Karpas-422 (cell line): ENCODE measurements around the gene CHD9NB. TPM values are rescaled to one million over a fixed set of nuclear protein-coding genes. Genes with fewer than 3 reads are reported as not detected.
"Not testable (repeated sequence)": the region's sequence is repeated elsewhere in the genome, so short reads cannot be mapped to it uniquely, and the experiment has no call there.

Source experiments
- DNase-seq: peaks from one replicate; pipeline ENCODE4 v3.0.0-alpha.2; 2015
- H2AFZ ChIP-seq: fragments of 200-600 bp; sonication (generic); 2 replicates; pipeline ENCODE4 v1.6.1; 2014; ENCODE audit warnings: antibody characterized with exemption, low read length, mixed read lengths
- H3K27ac ChIP-seq: fragments of 200-600 bp; sonication (generic); 2 replicates; pipeline ENCODE4 v1.5.1; 2014; ENCODE audit warnings: mild to moderate bottlenecking, low read length, moderate library complexity
- H3K27me3 ChIP-seq: fragments of 200-600 bp; sonication (generic); 2 replicates; pipeline ENCODE4 v1.6.1; 2014; ENCODE audit warnings: low read length, mixed read lengths
- H3K36me3 ChIP-seq: fragments of 200-600 bp; sonication (generic); 2 replicates; pipeline ENCODE4 v1.6.1; 2014; ENCODE audit warnings: low read length, mixed read lengths; ENCODE audit not compliant: insufficient read depth
- H3K4me1 ChIP-seq: fragments of 200-600 bp; sonication (generic); 2 replicates; pipeline ENCODE4 v1.6.1; 2014; ENCODE audit warnings: mild to moderate bottlenecking, low read length, mixed read lengths
- H3K4me2 ChIP-seq: fragments of 200-600 bp; sonication (generic); 2 replicates; pipeline ENCODE4 v1.6.1; 2014; ENCODE audit warnings: low read length, low read depth, mild to moderate bottlenecking; ENCODE audit not compliant: poor library complexity, severe bottlenecking
- H3K4me3 ChIP-seq: fragments of 200-600 bp; sonication (generic); 2 replicates; pipeline ENCODE4 v1.5.1; 2014; ENCODE audit warnings: mild to moderate bottlenecking, antibody characterized with exemption, low read length, mixed read lengths
- H3K79me2 ChIP-seq: fragments of 200-600 bp; sonication (generic); 2 replicates; pipeline ENCODE4 v1.6.1; 2014; ENCODE audit warnings: mild to moderate bottlenecking, low read length, mixed read lengths
- H3K9ac ChIP-seq: fragments of 200-600 bp; sonication (generic); 2 replicates; pipeline ENCODE4 v1.6.0; 2014; ENCODE audit warnings: low read length
- H3K9me2 ChIP-seq: fragments of 200-600 bp; sonication (generic), shearing (Covaris generic); replicated peaks from 2 replicates; pipeline ENCODE4 v1.6.0; 2014; ENCODE audit warnings: mild to moderate bottlenecking, low read length, moderate library complexity; ENCODE audit not compliant: insufficient read depth
- H3K9me3 ChIP-seq: fragments of 300-700, 200-600 bp; sonication (generic); 2 replicates; pipeline ENCODE4 v1.6.1; 2014; ENCODE audit warnings: low read length, mixed read lengths
- H4K20me1 ChIP-seq: fragments of 200-600 bp; sonication (generic); 2 replicates; pipeline ENCODE4 v1.6.1; 2014; ENCODE audit warnings: mild to moderate bottlenecking, antibody characterized with exemption, low read length, low read depth; ENCODE audit not compliant: insufficient read depth
- total RNA-seq: library from RNA; depleted of rRNA; stranded (reverse); fragments of >200 nt; shearing (Covaris generic); gene quantifications from 2 replicates; pipeline ENCODE4 v1.2.3, GENCODE V29; 2014; ENCODE audit warnings: low replicate concordance

Gene CHD9NB
- total RNA-seq, 1 experiment from 2014 or later: not detected

DNA sequence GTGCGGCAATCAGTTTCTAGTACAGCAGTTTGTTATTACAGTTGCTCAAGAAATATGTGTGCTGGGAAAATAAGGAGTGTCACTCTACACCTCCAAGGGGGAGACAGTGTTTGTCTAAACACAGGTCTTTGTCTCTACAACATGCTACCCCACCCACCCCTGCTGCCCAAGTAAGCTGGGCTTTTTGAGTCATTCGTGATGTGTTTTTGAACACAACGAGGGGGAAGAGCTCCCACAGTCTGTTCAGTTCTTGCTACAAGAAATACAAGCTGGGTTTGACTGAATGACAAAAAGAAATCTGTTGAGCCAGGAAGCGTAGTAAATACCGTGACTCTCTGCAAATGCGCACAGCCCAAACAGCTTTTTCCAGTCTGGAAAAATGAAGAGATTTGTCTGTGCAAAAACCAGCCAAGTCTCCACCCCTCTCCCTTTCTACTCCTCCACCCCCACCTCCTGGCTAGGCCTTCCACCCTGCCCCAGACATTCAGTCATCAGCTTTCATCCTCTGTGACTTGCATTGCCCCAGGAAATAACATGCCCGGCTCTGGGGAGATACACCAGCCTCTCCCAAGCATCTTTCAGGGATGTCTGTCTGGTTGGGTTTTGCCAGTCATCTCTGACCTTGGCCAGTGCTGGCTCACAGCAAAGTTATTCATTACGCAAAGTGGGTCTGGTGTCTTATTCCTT, 27.8 kb upstream of the CHD9NB start:
- Histone ChIP-seq H3K4me2 (no peak overlapping the region), H3K4me3 (no peak overlapping the region), H3K27ac (no peak overlapping the region), H3K4me1 (peaks cover 12% of the 10 kb centered on the region), H3K9me3 (no peaks in the 10 kb centered on the region), H3K79me2 (peaks cover 88% of the 10 kb centered on the region), H3K27me3 (no peaks in the 10 kb centered on the region), H3K9me2 (no peaks in the 10 kb centered on the region), H3K36me3 (no peaks in the 10 kb centered on the region), H4K20me1 (no peaks in the 10 kb centered on the region; the same call in 1 of the 2 replicates), H2AFZ (no peak overlapping the region), H3K9ac (no peak overlapping the region)
- peak; percentile 27 for DNase-seq

DNA sequence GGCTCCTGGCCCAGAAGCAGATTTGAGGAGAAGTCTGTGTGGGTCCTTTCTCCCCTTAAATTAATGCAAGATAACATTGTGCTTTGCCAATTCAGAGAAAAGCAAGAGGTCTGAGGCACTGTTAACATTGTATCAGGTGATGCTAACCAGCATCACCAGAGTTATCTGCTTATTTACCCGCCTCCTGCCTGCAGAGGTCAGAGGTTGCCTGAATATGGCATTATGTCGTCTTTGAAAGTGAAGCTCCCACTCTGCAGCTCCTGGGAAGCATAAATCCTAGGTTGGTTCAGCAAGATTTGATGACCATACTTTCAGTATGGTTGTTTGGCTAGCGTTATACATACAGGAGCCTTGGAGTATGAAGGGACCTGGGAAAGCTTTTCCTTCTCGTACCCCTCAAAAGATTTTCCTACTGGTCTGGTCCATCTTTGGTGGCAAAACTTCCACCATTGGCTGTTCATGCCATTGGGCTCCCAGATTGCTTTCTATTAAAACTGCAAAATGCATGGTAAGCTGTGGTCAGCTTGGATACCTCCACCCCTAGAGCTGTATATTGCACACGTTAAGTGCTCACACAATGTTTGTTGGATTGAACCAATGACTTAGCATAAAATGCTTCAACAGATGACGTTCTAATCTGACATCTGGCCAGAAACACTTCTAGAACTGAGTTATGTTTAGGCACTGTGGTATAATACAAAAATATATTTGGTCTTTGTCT, 26.2 kb upstream of the CHD9NB start:
- H3K9me2 ChIP-seq: no peaks in the 10 kb centered on the region
- DNase-seq: no peak
- no peak overlapping the region for H3K4me3 ChIP-seq
- no peak overlapping the region for H3K27ac ChIP-seq
- peaks cover 89% of the 10 kb centered on the region for H3K79me2 ChIP-seq
- no peak overlapping the region for H3K9ac ChIP-seq
- H3K9me3 ChIP-seq: no peaks in the 10 kb centered on the region
- peaks cover 6% of the 10 kb centered on the region for H3K4me1 ChIP-seq
- no peak overlapping the region for H2AFZ ChIP-seq
- H3K4me2 ChIP-seq: no peak overlapping the region
- no peaks in the 10 kb centered on the region for H3K27me3 ChIP-seq
- no peaks in the 10 kb centered on the region; the same call in 1 of the 2 replicates for H4K20me1 ChIP-seq
- no peaks in the 10 kb centered on the region for H3K36me3 ChIP-seq

DNA sequence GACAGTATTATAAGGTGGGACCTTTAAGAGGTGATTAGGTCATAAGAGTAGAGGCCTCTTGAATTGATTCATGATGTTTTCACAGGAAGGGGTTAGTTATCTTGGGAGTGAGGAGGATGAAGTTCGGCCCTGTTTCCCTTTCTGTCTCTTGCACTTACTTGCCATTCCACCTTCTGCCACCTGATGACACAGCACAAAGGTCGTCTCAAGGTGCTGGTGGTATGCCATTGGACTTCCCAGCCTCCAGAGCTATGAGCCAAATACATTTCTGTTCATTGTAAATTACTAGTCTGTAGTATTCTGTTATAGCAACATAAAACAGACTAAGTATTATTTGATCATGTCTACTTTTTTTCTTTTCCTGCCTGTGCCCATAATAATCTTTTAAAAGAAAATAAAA, 25.6 kb upstream of the CHD9NB start:
- Histone ChIP-seq H3K36me3 (peaks cover 4% of the 10 kb centered on the region; the same call in 1 of the 2 replicates), H3K4me3 (no peak overlapping the region), H3K79me2 (peaks cover 89% of the 10 kb centered on the region), H3K9me3 (no peaks in the 10 kb centered on the region), H3K4me1 (peaks cover 6% of the 10 kb centered on the region), H3K27me3 (no peaks in the 10 kb centered on the region), H3K9ac (no peak overlapping the region), H4K20me1 (no peaks in the 10 kb centered on the region; the same call in 1 of the 2 replicates), H3K27ac (no peak overlapping the region), H3K9me2 (no peaks in the 10 kb centered on the region), H2AFZ (no peak overlapping the region), H3K4me2 (no peak overlapping the region)
- peak; percentile 39 for DNase-seq

DNA sequence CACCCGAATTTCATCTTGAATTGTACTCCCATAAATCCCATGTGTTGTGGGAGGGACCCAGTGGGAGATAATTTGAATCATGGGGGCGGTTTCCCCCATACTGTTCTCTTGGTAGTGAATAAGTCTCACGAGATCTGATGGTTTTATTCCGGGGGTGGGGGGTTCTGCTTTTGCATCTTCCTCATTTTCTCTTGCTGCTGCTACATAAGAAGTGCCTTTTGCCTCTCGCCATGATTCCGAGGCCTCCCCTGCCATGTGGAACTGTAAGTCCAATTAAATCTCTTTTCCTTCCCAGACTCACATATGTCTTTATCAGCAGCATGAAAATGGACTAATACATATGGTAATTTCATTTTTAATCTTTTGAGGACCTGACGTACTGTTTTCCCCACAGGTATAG, 22.8 kb upstream of the CHD9NB start:
- not testable (repeated sequence) for H3K4me2 ChIP-seq, H3K4me3 ChIP-seq, H3K9me3 ChIP-seq, H3K9me2 ChIP-seq, H3K27ac ChIP-seq, H3K9ac ChIP-seq, H3K27me3 ChIP-seq, H4K20me1 ChIP-seq, DNase-seq, H3K36me3 ChIP-seq, H2AFZ ChIP-seq
- H3K4me1 ChIP-seq: peaks cover 17% of the 10 kb centered on the region
- peaks cover 90% of the 10 kb centered on the region for H3K79me2 ChIP-seq

DNA sequence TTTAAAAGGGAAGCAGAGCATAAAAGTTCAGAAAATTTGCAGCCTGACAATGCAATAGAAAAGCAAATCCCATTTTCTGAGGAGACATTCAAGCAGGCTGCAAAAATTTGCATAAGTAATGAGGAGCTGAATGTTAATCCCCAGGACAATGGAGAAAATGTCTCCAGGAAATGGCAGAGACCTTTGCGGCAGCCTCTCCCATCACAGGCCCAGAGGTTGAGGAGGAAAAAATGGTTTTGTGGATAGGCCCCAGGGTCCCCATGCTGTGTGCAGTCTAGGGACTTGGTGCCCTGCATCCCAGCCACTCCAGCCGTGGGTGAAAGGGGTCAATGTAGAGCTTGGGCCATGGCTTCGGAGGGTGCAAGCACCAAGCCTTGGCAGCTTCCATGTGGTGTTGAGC, 21.6 kb upstream of the CHD9NB start:
- H3K4me3 ChIP-seq, H3K36me3 ChIP-seq, H3K9ac ChIP-seq, H2AFZ ChIP-seq, H3K27me3 ChIP-seq, H3K9me3 ChIP-seq, H4K20me1 ChIP-seq, DNase-seq, H3K4me2 ChIP-seq, H3K9me2 ChIP-seq, H3K27ac ChIP-seq: not testable (repeated sequence)
- H3K4me1 ChIP-seq: peaks cover 20% of the 10 kb centered on the region
- H3K79me2 ChIP-seq: peaks cover 90% of the 10 kb centered on the region

DNA sequence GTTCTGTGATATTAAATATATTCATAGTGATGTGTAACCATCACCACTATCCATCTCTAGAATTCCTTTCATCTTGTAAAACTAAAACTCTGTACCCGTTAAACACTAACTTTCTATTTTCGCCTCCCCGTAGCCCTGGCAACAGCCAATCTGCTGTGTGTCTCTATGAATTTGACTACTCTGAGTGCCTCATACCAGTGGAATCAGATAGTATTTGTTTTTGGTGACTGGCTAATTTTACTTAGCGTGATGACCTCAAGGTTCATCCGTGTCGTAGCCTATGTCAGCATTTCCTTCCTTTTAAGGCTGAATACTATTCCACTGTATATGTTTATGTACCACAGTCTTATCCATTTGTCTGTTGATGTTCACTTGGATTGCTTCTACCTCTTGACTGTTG, 20.3 kb upstream of the CHD9NB start:
- Histone ChIP-seq H3K9ac (no peak overlapping the region), H3K79me2 (peaks cover 89% of the 10 kb centered on the region), H3K4me1 (peaks cover 25% of the 10 kb centered on the region), H3K9me3 (no peaks in the 10 kb centered on the region), H3K4me2 (no peak overlapping the region), H3K4me3 (no peak overlapping the region), H3K27me3 (no peaks in the 10 kb centered on the region), H4K20me1 (no peaks in the 10 kb centered on the region), H2AFZ (no peak overlapping the region), H3K27ac (no peak overlapping the region), H3K9me2 (no peaks in the 10 kb centered on the region), H3K36me3 (peaks cover 15% of the 10 kb centered on the region; the same call in 1 of the 2 replicates)
- DNase-seq: no peak

DNA sequence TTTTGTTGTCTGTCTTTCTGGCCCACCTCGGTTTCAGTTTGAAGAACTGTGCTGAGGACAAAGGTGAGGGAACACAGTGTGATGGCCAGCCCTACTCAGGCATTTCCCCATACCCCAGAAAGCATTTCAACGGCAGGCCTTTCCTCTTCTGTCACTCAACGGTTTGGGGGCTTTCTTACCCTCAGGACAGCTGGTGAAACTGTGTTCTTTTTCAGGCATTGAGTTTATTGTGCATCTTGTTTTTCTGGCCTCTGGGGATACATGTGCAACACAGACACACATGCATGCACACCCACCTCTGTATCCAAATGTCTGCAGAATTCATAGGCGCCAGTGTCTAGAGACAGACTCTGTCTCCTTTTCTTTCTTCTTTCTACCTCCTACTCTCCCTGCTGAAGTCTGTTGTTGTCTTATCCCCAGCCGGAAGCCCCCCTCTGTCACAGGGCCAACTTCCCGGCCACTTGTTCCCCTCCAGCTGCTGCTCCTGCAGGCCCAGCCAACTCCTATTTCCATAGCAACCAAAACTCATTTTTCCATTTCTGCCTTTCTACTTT, 19.1 kb upstream of the CHD9NB start:
- H3K4me2 ChIP-seq: peak overlapping the region; percentile 32
- peak overlapping the region; percentile 39; the same call in 1 of the 2 replicates for H3K9ac ChIP-seq
- peaks cover 26% of the 10 kb centered on the region for H3K4me1 ChIP-seq

DNA sequence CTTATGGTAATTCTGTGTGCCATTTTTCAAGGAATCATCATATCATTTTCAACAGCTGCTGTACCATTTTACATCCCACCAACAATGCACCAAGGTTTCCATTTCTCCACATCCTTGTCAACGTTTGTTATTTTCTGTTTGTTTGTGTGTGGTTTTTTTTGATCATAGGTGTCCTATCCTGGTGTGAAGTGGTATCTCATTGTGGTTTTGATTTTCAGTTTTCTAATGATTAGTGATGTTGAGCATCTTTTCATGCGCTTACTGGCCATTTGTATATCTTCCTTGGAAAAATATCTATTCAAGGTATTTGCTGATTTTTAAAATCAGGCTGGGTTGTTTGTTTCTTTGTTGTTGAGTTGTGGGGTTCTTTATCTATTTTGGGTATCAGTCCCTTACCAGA, 17.1 kb upstream of the CHD9NB start:
- Histone ChIP-seq H3K79me2 (peaks cover 98% of the 10 kb centered on the region), H3K27me3 (no peaks in the 10 kb centered on the region)

More for the DNA sequence above, 19.1 kb upstream of the CHD9NB start:
- peaks cover 94% of the 10 kb centered on the region for H3K79me2 ChIP-seq
- no peaks in the 10 kb centered on the region for H3K9me2 ChIP-seq
- no peak overlapping the region for H3K4me3 ChIP-seq
- no peaks in the 10 kb centered on the region for H3K27me3 ChIP-seq
- no peaks in the 10 kb centered on the region for H3K9me3 ChIP-seq
- H3K36me3 ChIP-seq: peaks cover 16% of the 10 kb centered on the region; the same call in 1 of the 2 replicates
- H4K20me1 ChIP-seq: no peaks in the 10 kb centered on the region
- H2AFZ ChIP-seq: no peak overlapping the region
- H3K27ac ChIP-seq: peak overlapping the region; percentile 4; the same call in 1 of the 2 replicates
- DNase-seq: no peak

More for the DNA sequence above, 17.1 kb upstream of the CHD9NB start:
- Histone ChIP-seq H3K4me3 (no peak overlapping the region), H3K9me3 (no peaks in the 10 kb centered on the region), H3K4me1 (peaks cover 31% of the 10 kb centered on the region), H3K4me2 (no peak overlapping the region), H4K20me1 (no peaks in the 10 kb centered on the region), H3K9ac (no peak overlapping the region), H3K9me2 (no peaks in the 10 kb centered on the region), H3K27ac (no peak overlapping the region), H2AFZ (no peak overlapping the region), H3K36me3 (peaks cover 16% of the 10 kb centered on the region; the same call in 1 of the 2 replicates)
- DNase-seq: no peak
